Brain microvascular endothelial cell (primary cell): Measurements from ENCODE around the gene CEBPA.
"Not testable (repeated sequence)": the region's sequence is repeated elsewhere in the genome, so short reads cannot be mapped to it uniquely, and the experiment has no call there.

ENCODE experiments used
- DNase-seq: peaks from one replicate; pipeline ENCODE4 v3.0.0-alpha.2; 2020
- H3K27ac ChIP-seq: fragments of 250-450 bp; sonication (Bioruptor Pico); 2 replicates; pipeline ENCODE4 v1.5.1; 2020; ENCODE audit warnings: mild to moderate bottlenecking, moderate library complexity
- H3K27me3 ChIP-seq: fragments of 250-450 bp; sonication (Bioruptor Pico); replicated peaks from 2 replicates; pipeline ENCODE4 v1.5.1; 2020; ENCODE audit warnings: mild to moderate bottlenecking
- H3K36me3 ChIP-seq: fragments of 250-450 bp; sonication (Bioruptor Pico); replicated peaks from 2 replicates; pipeline ENCODE4 v1.5.1; 2020; ENCODE audit warnings: mild to moderate bottlenecking
- H3K4me3 ChIP-seq: 2 replicates; pipeline ENCODE4 v1.5.1; 2011; ENCODE audit warnings: low read depth, mild to moderate bottlenecking, control low read depth, low read length, moderate library complexity
- in situ Hi-C: cut with HindIII; loops from 2 replicates; pipeline ENCODE4 v1.10.0; 2017; ENCODE audit warnings: low sequenced_read_pairs, low pct_ligation_motif_present
- TF ChIP-seq, protein P1 (sequence below): IDR thresholded peaks from 2 replicates; pipeline ENCODE4 v1.5.1; 2011; ENCODE audit warnings: low read depth, mild to moderate bottlenecking, moderate library complexity, low read length, control low read depth, inconsistent platforms; ENCODE audit errors: missing control alignments

Gene CEBPA

DNA sequence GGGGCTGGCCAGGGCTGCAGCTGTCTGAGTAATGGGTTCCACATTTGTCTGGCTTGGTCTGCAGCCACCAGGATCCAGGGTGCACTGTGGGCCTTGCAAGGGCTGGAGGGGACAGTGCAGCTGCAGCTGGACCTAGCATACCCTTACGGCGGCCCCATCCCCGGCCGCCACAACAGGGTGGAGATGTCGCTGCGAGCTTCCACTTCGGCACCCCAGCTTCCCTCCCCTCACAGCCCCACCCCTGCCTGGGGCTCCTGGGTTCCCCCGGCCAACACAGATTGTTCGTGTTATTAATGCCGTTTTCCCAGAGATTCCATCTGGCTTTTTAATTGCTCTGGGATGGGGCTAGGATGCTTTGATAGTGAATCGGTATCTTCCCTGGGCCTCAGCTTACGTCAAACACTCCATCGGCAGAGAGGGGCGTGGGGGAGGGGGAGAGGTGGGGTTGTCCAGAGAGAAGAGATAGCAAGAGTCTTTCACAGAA is 5.8 kb downstream of the CEBPA start:
- H3K4me3 ChIP-seq, result no peak overlapping the region
- in situ Hi-C loops, result no loop called here
- no peaks in the 10 kb centered on the region for H3K36me3 ChIP-seq
- peaks cover 23% of the 10 kb centered on the region for H3K27me3 ChIP-seq
- TF ChIP-seq, protein P1, sequence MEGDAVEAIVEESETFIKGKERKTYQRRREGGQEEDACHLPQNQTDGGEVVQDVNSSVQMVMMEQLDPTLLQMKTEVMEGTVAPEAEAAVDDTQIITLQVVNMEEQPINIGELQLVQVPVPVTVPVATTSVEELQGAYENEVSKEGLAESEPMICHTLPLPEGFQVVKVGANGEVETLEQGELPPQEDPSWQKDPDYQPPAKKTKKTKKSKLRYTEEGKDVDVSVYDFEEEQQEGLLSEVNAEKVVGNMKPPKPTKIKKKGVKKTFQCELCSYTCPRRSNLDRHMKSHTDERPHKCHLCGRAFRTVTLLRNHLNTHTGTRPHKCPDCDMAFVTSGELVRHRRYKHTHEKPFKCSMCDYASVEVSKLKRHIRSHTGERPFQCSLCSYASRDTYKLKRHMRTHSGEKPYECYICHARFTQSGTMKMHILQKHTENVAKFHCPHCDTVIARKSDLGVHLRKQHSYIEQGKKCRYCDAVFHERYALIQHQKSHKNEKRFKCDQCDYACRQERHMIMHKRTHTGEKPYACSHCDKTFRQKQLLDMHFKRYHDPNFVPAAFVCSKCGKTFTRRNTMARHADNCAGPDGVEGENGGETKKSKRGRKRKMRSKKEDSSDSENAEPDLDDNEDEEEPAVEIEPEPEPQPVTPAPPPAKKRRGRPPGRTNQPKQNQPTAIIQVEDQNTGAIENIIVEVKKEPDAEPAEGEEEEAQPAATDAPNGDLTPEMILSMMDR, result no peak
- no peak for DNase-seq
- no peak overlapping the region for H3K27ac ChIP-seq

DNA sequence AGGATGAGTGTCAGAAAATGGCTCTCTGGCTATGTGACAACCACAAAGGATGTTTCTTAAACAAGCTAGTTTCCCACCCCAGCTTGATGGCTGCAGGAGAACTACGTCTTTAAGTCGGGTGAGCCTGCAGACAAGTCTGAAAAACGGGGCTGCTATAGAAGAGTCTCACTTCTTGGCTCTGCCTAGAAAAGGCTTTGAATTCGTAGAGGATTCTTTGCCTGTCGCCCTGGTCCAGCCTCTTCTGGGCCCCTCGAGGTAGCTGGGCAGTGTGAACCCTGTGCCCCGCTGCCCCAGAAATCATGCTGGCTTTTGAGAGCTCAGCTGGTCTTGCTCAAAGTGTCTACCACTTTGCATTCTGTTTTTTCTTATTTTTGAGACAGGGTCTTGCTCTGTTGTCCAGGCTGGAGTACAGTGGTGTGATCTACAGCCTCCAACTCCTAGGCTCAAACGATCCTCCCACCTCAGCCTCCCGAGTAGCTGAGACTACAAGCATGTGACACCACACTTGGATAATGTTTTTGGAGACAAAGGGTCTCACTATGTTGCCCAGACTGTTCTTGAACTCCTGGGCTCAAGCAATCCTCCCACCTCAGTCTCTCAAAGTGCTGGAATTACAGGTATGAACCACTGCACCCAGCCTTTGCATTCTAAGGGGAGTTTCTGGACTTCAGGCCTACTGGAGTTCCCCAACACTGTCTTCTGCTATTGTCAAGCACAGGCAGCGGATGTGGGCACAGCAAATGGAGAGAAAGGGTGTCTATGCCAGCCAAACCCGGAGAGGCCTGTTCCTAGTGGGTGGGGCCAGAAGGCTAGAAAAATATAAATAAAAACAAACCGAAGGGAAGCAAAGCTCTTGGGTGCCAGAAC is 6.5 kb downstream of the CEBPA start:
- DNase-seq, result no peak
- in situ Hi-C loops, result no loop called here
- H3K27ac ChIP-seq, result no peak overlapping the region
- H3K36me3 ChIP-seq, result no peaks in the 10 kb centered on the region
- peaks cover 17% of the 10 kb centered on the region for H3K27me3 ChIP-seq
- TF ChIP-seq, protein P1, result no peak
- no peak overlapping the region for H3K4me3 ChIP-seq

DNA sequence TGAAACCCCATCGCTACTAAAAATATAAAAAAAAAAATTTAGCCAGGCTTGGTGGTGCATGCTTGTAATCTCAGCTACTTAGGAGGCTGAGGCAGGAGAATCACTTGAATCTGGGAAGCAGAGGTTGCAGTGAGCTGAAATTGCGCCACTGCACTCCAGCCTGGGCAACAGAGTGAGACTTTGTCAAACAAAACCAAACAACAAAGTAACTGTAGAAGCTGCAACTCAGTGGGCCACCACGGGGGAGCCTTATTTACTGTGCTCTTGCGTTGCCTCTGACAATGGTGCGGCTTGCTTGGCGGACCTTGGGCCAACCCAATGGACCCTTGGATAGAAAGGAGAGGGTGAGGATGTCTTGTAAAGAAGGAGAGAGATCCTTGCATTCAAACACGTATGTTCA is 7.3 kb downstream of the CEBPA start:
- H3K27me3 ChIP-seq, DNase-seq, H3K4me3 ChIP-seq, H3K36me3 ChIP-seq, H3K27ac ChIP-seq, in situ Hi-C loops: not testable (repeated sequence)

DNA sequence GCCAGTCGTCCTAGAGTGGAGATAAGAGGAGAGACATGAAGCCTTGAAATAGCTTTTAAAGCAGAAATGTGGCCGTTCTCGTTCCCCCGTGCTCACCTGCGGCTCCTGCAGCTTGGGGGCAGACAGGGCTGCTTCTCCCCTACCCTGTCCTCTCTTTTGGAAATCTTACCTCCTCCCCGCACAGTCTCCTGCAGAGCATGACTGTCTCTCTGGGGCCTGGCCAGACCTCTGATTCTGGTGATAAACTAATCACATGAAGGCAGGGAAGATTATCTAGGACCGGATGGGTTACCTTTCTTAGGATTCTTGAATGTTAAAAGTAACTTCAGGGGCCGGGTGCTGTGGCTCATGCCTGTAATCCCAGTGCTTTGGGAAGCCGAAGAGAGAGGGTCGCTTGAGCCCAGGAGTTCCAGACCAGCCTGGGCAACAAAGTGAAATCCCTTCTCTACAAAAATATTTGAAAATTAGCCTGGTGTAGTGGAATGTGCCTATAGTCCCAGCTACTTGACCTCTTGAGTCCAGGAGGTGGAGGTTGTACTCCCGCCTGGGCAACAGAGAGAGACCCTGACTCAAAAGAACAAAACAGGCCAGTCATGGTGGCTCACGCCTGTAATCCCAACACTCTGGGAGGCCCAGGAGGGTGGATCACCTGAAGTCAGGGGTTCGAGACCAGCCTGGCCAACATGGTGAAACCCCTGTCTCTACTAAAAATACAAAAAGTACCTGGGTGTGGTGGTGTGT is 8.1 kb downstream of the CEBPA start:
- no peak overlapping the region for H3K27ac ChIP-seq
- in situ Hi-C loops, result no loop called here
- no peak overlapping the region for H3K4me3 ChIP-seq
- TF ChIP-seq, protein P1, result no peak
- no peak for DNase-seq
- H3K36me3 ChIP-seq, result no peaks in the 10 kb centered on the region
- H3K27me3 ChIP-seq, result peaks cover 4% of the 10 kb centered on the region

DNA sequence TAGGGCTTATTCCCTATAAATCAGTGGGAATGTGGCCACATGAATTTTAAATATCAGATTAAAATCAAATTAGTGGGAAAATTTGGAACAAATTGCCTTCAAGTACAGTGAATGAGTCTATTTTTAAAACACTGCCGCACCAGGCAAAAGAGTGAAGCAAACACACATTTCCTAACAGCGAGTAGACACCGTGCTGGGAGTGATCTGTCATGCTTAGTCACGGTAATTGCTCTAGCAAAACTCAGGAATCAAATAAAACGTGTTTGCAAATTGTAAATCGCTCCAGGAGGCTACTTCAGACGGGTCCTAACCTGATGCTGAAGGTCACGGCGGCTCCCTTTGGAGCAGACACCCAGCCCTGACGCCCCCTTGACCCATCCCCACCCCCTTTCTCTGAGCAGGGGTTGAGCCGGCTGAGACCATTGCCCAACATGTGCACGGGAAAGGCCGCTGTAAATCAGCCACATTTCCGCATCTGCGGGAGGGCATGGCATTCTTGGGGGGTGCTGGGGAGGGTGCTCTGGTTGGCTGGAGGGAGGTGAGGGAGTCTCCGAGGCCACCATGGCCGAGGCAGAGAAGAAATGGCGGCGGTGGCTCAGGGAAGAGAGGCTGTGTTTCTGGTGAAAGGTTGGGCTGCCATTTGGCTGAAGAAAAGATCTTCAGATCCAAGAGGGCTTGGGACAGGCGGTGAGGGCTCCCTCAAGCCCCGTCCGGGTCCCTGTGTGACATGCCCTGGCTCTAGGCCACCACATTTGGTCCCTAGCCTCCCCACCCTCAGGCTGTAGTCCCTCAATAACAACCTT is 8.9 kb downstream of the CEBPA start:
- Histone ChIP-seq H3K27ac (no peak overlapping the region), H3K27me3 (peaks cover 2% of the 10 kb centered on the region), H3K4me3 (no peak overlapping the region), H3K36me3 (no peaks in the 10 kb centered on the region)
- TF ChIP-seq, protein P1, result no peak
- peak; percentile 59 for DNase-seq
- in situ Hi-C loops, result no loop called here
